Erythroblast (primary cell): Measurements from ENCODE around the gene WNT3.

Experiments
- GATA1 ChIP-seq: IDR thresholded peaks from 2 replicates; pipeline ENCODE4 v1.6.1; 2011; ENCODE audit warnings: low read depth, mild to moderate bottlenecking, control low read depth, low read length, moderate library complexity
- POLR2A ChIP-seq: IDR thresholded peaks from 2 replicates; pipeline ENCODE4 v1.6.1; 2011; ENCODE audit warnings: mild to moderate bottlenecking, low read length

- TF ChIP-seq POLR2A = no peak
- TF ChIP-seq GATA1 = no peak
These were observed 31.0 kb downstream of the WNT3 start for GRCh38 chr17:46787478-46787877.
